Activated naive CD4-positive, alpha-beta T cell treated with anti-CD3 and anti-CD28 coated beads, Interleukin-2, amount 10 ng/mL, durations not matched to agents 7 days and 5 days (primary cell): ENCODE results near the gene ENOX2.

Experiments used
- CTCF ChIA-PET: fragments of 350-600 bp; sonication (Branson Sonifier 250); formaldehyde crosslinking; loops from one replicate; lab custom pipeline; 2021; ENCODE audit warnings: antibody characterized with exemption; lab: Charles Lee
- DNase-seq: peaks from one replicate; pipeline ENCODE4 v3.0.0-alpha.2; 2020
- H3K27ac Mint-ChIP-seq: one replicate; pipeline ENCODE4 v1.8.0; 2021; ENCODE audit warnings: mild to moderate bottlenecking, moderate library complexity, mixed read lengths
- H3K27me3 Mint-ChIP-seq: one replicate; pipeline ENCODE4 v1.8.0; 2021; ENCODE audit warnings: mild to moderate bottlenecking, mixed read lengths
- H3K36me3 Mint-ChIP-seq: one replicate; pipeline ENCODE4 v1.8.0; 2021; ENCODE audit warnings: mixed read lengths
- H3K4me1 Mint-ChIP-seq: one replicate; pipeline ENCODE4 v1.8.0; 2021; ENCODE audit warnings: mixed read lengths
- H3K4me3 Mint-ChIP-seq: one replicate; pipeline ENCODE4 v1.8.0; 2021; ENCODE audit warnings: mild to moderate bottlenecking, moderate library complexity, mixed read lengths
- H3K9me3 Mint-ChIP-seq: one replicate; pipeline ENCODE4 v1.8.0; 2021; ENCODE audit warnings: mixed read lengths

The ENOX2 gene

GRCh38 chrX:130778773-130779172 is 124.2 kb downstream of the ENOX2 start:
- Mint-ChIP-seq H3K4me3 (no peak overlapping the region), H3K27ac (no peak overlapping the region), H3K4me1 (no peaks in the 10 kb centered on the region), H3K36me3 (peaks cover 3% of the 10 kb centered on the region), H3K9me3 (no peaks in the 10 kb centered on the region), H3K27me3 (no peaks in the 10 kb centered on the region)
- CTCF ChIA-PET = no interaction called here
- DNase-seq = no peak

GRCh38 chrX:130775849-130776248 is 127.2 kb downstream of the ENOX2 start:
- DNase-seq = no peak
- Mint-ChIP-seq H3K4me3 (no peak overlapping the region), H3K9me3 (no peaks in the 10 kb centered on the region), H3K27ac (no peak overlapping the region), H3K36me3 (peaks cover 4% of the 10 kb centered on the region), H3K4me1 (no peaks in the 10 kb centered on the region), H3K27me3 (no peaks in the 10 kb centered on the region)
- CTCF ChIA-PET = no interaction called here

GRCh38 chrX:130772776-130773143 is 130.2 kb downstream of the ENOX2 start:
- Mint-ChIP-seq H3K36me3 (peaks cover 2% of the 10 kb centered on the region), H3K4me1 (no peaks in the 10 kb centered on the region), H3K9me3 (no peaks in the 10 kb centered on the region), H3K27me3 (no peaks in the 10 kb centered on the region), H3K27ac (no peak overlapping the region), H3K4me3 (no peak overlapping the region)
- DNase-seq = no peak
- CTCF ChIA-PET = no interaction called here

- Mint-ChIP-seq H3K4me1 (no peaks in the 10 kb centered on the region), H3K27ac (no peak overlapping the region), H3K9me3 (no peaks in the 10 kb centered on the region), H3K27me3 (no peaks in the 10 kb centered on the region), H3K36me3 (peaks cover 2% of the 10 kb centered on the region), H3K4me3 (no peak overlapping the region)
- DNase-seq = no peak
- CTCF ChIA-PET = no interaction called here
These were observed 130.8 kb downstream of the ENOX2 start for GRCh38 chrX:130772105-130772775.

GRCh38 chrX:130771648-130772047 is 131.4 kb downstream of the ENOX2 start:
- Mint-ChIP-seq H3K4me3 (no peak overlapping the region), H3K9me3 (no peaks in the 10 kb centered on the region), H3K27me3 (no peaks in the 10 kb centered on the region), H3K4me1 (no peaks in the 10 kb centered on the region), H3K36me3 (peaks cover 2% of the 10 kb centered on the region), H3K27ac (no peak overlapping the region)
- CTCF ChIA-PET = no interaction called here
- no peak for DNase-seq

- no peaks in the 10 kb centered on the region for H3K9me3 Mint-ChIP-seq
- no peak overlapping the region for H3K27ac Mint-ChIP-seq
- CTCF ChIA-PET = no interaction called here
- H3K27me3 Mint-ChIP-seq = no peaks in the 10 kb centered on the region
- peaks cover 2% of the 10 kb centered on the region for H3K36me3 Mint-ChIP-seq
- no peaks in the 10 kb centered on the region for H3K4me1 Mint-ChIP-seq
- H3K4me3 Mint-ChIP-seq = no peak overlapping the region
- no peak for DNase-seq
These were observed 131.8 kb downstream of the ENOX2 start for GRCh38 chrX:130771230-130771629.

GRCh38 chrX:130770615-130771014 is 132.4 kb downstream of the ENOX2 start:
- Mint-ChIP-seq H3K36me3 (peaks cover 2% of the 10 kb centered on the region), H3K9me3 (no peaks in the 10 kb centered on the region), H3K4me1 (no peaks in the 10 kb centered on the region), H3K4me3 (no peak overlapping the region), H3K27ac (no peak overlapping the region), H3K27me3 (no peaks in the 10 kb centered on the region)
- CTCF ChIA-PET = no interaction called here
- no peak for DNase-seq

GRCh38 chrX:130769835-130770234 is 133.2 kb downstream of the ENOX2 start:
- CTCF ChIA-PET = no interaction called here
- Mint-ChIP-seq H3K4me1 (no peaks in the 10 kb centered on the region), H3K27me3 (no peaks in the 10 kb centered on the region), H3K4me3 (no peak overlapping the region), H3K9me3 (no peaks in the 10 kb centered on the region), H3K36me3 (peaks cover 2% of the 10 kb centered on the region), H3K27ac (no peak overlapping the region)
- no peak for DNase-seq

- Mint-ChIP-seq H3K4me3 (no peak overlapping the region), H3K9me3 (no peaks in the 10 kb centered on the region), H3K4me1 (no peaks in the 10 kb centered on the region), H3K27ac (no peak overlapping the region), H3K36me3 (no peaks in the 10 kb centered on the region), H3K27me3 (no peaks in the 10 kb centered on the region)
- CTCF ChIA-PET = no interaction called here
- no peak for DNase-seq
These were observed 144.9 kb downstream of the ENOX2 start for GRCh38 chrX:130758072-130758471.

GRCh38 chrX:130756233-130756632 is 146.8 kb downstream of the ENOX2 start:
- no peaks in the 10 kb centered on the region for H3K9me3 Mint-ChIP-seq
- no peak overlapping the region for H3K27ac Mint-ChIP-seq
- no peak overlapping the region for H3K4me3 Mint-ChIP-seq
- no peaks in the 10 kb centered on the region for H3K4me1 Mint-ChIP-seq
- no peak for DNase-seq
- CTCF ChIA-PET = no interaction called here
- no peaks in the 10 kb centered on the region for H3K36me3 Mint-ChIP-seq
- H3K27me3 Mint-ChIP-seq = no peaks in the 10 kb centered on the region

- no peak for DNase-seq
- no peaks in the 10 kb centered on the region for H3K9me3 Mint-ChIP-seq
- H3K4me3 Mint-ChIP-seq = no peak overlapping the region
- H3K36me3 Mint-ChIP-seq = no peaks in the 10 kb centered on the region
- H3K27ac Mint-ChIP-seq = no peak overlapping the region
- CTCF ChIA-PET = no interaction called here
- H3K4me1 Mint-ChIP-seq = no peaks in the 10 kb centered on the region
- H3K27me3 Mint-ChIP-seq = no peaks in the 10 kb centered on the region
These were observed 148.7 kb downstream of the ENOX2 start for GRCh38 chrX:130754353-130754752.

- Mint-ChIP-seq H3K27ac (no peak overlapping the region), H3K4me3 (no peak overlapping the region), H3K36me3 (no peaks in the 10 kb centered on the region), H3K4me1 (no peaks in the 10 kb centered on the region), H3K27me3 (no peaks in the 10 kb centered on the region), H3K9me3 (no peaks in the 10 kb centered on the region)
- CTCF ChIA-PET = interaction anchor here (1.0 kb wide), 1 partner anchor 10 kb away, joined by 3 read pairs; no protein-coding TSS in a partner anchor
- DNase-seq = no peak
These were observed 156.2 kb downstream of the ENOX2 start for GRCh38 chrX:130746709-130747342.

GRCh38 chrX:130746077-130746476 is 156.9 kb downstream of the ENOX2 start:
- Mint-ChIP-seq H3K27me3 (no peaks in the 10 kb centered on the region), H3K4me1 (no peaks in the 10 kb centered on the region), H3K27ac (no peak overlapping the region), H3K4me3 (no peak overlapping the region), H3K9me3 (no peaks in the 10 kb centered on the region), H3K36me3 (no peaks in the 10 kb centered on the region)
- CTCF ChIA-PET = interaction anchor here (1.0 kb wide), 1 partner anchor 11 kb away, joined by 3 read pairs; no protein-coding TSS in a partner anchor
- no peak for DNase-seq

- Mint-ChIP-seq H3K27ac (no peak overlapping the region), H3K27me3 (no peaks in the 10 kb centered on the region), H3K36me3 (no peaks in the 10 kb centered on the region), H3K4me3 (no peak overlapping the region), H3K4me1 (no peaks in the 10 kb centered on the region), H3K9me3 (no peaks in the 10 kb centered on the region)
- DNase-seq = no peak
- CTCF ChIA-PET = no interaction called here
These were observed 161.4 kb downstream of the ENOX2 start for GRCh38 chrX:130741584-130741983.

GRCh38 chrX:130741151-130741550 is 161.9 kb downstream of the ENOX2 start:
- DNase-seq = no peak
- Mint-ChIP-seq H3K27me3 (no peaks in the 10 kb centered on the region), H3K4me1 (no peaks in the 10 kb centered on the region), H3K36me3 (no peaks in the 10 kb centered on the region), H3K27ac (no peak overlapping the region), H3K4me3 (no peak overlapping the region), H3K9me3 (no peaks in the 10 kb centered on the region)
- CTCF ChIA-PET = no interaction called here
